NCI-H2196 (cell line): ENCODE measurements around the gene PLD3.

ENCODE experiments used
- DNase-seq: peaks from one replicate; lab custom pipeline; 2025; ENCODE audit not compliant: unreplicated experiment; lab: John Stamatoyannopoulos, UW

Gene PLD3

GRCh38 chr19:40411958-40412499 lies 63.5 kb downstream of the PLD3 start:
- no peak for DNase-seq

GRCh38 chr19:40412866-40413265 lies 64.4 kb downstream of the PLD3 start:
- no peak for DNase-seq

- DNase-seq = no peak
Observed at GRCh38 chr19:40413291-40413845, 64.9 kb downstream of the PLD3 start, which contains the start of gene PRX. PRX (minus strand) TSS chr19:40413378; CDS start chr19:40407932, 5,446 bp downstream.

GRCh38 chr19:40414542-40415535 lies 66.3 kb downstream of the PLD3 start:
- DNase-seq = no peak

GRCh38 chr19:40415768-40416167 lies 67.3 kb downstream of the PLD3 start:
- DNase-seq = no peak

- DNase-seq = no peak
Observed at GRCh38 chr19:40416918-40417642, 68.6 kb downstream of the PLD3 start.

- DNase-seq = no peak
Observed at GRCh38 chr19:40417643-40417981, 69.1 kb downstream of the PLD3 start.

- no peak for DNase-seq
Observed at GRCh38 chr19:40418040-40418439, 69.5 kb downstream of the PLD3 start.

- no peak for DNase-seq
Observed at GRCh38 chr19:40419066-40419612, 70.6 kb downstream of the PLD3 start.

GRCh38 chr19:40419780-40420179 lies 71.3 kb downstream of the PLD3 start:
- DNase-seq = no peak

- no peak for DNase-seq
Observed at GRCh38 chr19:40420451-40420765, 71.9 kb downstream of the PLD3 start.

- peak; percentile 92 for DNase-seq
Observed at GRCh38 chr19:40420766-40421765, 72.6 kb downstream of the PLD3 start.

- DNase-seq = no peak
Observed at GRCh38 chr19:40421993-40422747, 73.7 kb downstream of the PLD3 start.

- DNase-seq = no peak
Observed at GRCh38 chr19:40422748-40423566, 74.5 kb downstream of the PLD3 start.

GRCh38 chr19:40423938-40424337 lies 75.4 kb downstream of the PLD3 start:
- no peak for DNase-seq

- DNase-seq = no peak
Observed at GRCh38 chr19:40424637-40425449, 76.3 kb downstream of the PLD3 start.

GRCh38 chr19:40425450-40426287 lies 77.2 kb downstream of the PLD3 start, which contains the start of gene SERTAD1:
SERTAD1 (minus strand) TSS chr19:40425992; CDS start chr19:40423546, 2,446 bp downstream.
- peak; percentile 99 for DNase-seq
